Hepatocyte (in vitro differentiated cells): ENCODE measurements around the gene VWF.

Experiments
- EZH2phosphoT487 ChIP-seq: fragments of 200-600 bp; sonication (generic); IDR thresholded peaks from one replicate; pipeline ENCODE4 v1.6.1; 2018; ENCODE audit warnings: antibody characterized with exemption, mild to moderate bottlenecking, low read depth, moderate library complexity; ENCODE audit not compliant: unreplicated experiment, severe bottlenecking
- TF ChIP-seq, protein P1 (sequence below): fragments of 200-600 bp; sonication (generic); IDR thresholded peaks from 2 replicates; pipeline ENCODE4 v1.5.1; 2016; ENCODE audit warnings: antibody characterized with exemption, mild to moderate bottlenecking; ENCODE audit not compliant: poor library complexity

DNA sequence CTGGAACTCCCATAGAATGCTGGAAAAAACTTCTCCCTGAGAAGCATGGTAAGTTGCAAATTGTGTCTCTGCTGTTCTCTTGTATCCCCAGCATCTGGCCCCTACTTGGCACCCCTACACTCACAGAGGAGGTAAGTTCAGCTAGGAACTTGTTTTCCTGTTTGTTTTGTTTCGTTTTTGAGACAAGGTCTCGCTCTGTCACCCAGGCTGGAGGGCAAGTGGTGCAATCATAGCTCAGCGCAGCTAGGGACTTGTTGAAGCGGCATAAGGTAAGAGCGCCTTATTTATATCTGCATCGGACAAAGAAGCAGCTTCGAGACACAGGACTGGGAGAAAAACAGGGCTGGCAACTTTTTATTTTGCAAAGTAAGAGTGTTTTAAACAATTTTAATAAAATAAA, 161.0 kb downstream of the VWF start:
- no peak for TF ChIP-seq EZH2phosphoT487
- TF ChIP-seq, protein P1, sequence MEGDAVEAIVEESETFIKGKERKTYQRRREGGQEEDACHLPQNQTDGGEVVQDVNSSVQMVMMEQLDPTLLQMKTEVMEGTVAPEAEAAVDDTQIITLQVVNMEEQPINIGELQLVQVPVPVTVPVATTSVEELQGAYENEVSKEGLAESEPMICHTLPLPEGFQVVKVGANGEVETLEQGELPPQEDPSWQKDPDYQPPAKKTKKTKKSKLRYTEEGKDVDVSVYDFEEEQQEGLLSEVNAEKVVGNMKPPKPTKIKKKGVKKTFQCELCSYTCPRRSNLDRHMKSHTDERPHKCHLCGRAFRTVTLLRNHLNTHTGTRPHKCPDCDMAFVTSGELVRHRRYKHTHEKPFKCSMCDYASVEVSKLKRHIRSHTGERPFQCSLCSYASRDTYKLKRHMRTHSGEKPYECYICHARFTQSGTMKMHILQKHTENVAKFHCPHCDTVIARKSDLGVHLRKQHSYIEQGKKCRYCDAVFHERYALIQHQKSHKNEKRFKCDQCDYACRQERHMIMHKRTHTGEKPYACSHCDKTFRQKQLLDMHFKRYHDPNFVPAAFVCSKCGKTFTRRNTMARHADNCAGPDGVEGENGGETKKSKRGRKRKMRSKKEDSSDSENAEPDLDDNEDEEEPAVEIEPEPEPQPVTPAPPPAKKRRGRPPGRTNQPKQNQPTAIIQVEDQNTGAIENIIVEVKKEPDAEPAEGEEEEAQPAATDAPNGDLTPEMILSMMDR: no peak
